Breast epithelium (tissue), 3 donors: ENCODE data around the gene ARHGEF28.

Experiments used
- POLR2A ChIP-seq: fragments of 450-650 bp; IDR thresholded peaks from one replicate; pipeline ENCODE4 v1.6.1; 2016; ENCODE audit warnings: antibody characterized with exemption, mild to moderate bottlenecking, moderate library complexity
- TF ChIP-seq, protein P1 (sequence below), 3 donors: fragments of 450-650 bp; IDR thresholded peaks; one replicate each; pipeline ENCODE4 v1.5.1; 2016 to 2017; ENCODE audit warnings: antibody characterized with exemption in 3 of 3, mild to moderate bottlenecking in 3 of 3, moderate library complexity in 3 of 3

DNA sequence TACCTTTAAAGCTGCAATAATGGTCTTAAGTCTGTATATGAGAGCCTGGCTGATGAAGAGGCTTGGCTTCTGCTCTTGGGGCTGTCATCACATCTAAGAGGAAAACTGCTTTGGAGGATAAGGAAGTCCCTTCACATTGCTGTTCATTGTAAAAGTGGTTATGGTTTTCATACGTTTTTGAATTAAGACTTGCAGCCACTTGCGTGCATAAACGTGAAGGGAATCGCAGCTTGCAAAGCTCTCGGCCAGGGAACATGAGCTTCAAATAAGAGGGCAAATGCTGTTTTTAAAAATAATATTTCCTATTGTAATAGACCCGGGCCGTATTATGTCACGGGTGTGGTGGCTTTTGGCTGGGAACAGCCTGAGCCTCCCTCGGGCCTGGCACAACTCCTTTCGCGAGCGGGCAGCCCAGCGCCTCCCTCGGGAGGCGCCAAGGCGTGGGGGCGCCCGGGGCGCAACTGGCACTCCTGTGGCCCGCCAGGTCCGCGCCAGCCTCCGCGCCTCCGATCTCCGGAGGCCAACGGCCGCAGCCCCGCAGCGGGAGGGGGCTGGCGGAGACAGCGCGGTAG lies 538 bp upstream of the ARHGEF28 start:
- TF ChIP-seq, protein P1, sequence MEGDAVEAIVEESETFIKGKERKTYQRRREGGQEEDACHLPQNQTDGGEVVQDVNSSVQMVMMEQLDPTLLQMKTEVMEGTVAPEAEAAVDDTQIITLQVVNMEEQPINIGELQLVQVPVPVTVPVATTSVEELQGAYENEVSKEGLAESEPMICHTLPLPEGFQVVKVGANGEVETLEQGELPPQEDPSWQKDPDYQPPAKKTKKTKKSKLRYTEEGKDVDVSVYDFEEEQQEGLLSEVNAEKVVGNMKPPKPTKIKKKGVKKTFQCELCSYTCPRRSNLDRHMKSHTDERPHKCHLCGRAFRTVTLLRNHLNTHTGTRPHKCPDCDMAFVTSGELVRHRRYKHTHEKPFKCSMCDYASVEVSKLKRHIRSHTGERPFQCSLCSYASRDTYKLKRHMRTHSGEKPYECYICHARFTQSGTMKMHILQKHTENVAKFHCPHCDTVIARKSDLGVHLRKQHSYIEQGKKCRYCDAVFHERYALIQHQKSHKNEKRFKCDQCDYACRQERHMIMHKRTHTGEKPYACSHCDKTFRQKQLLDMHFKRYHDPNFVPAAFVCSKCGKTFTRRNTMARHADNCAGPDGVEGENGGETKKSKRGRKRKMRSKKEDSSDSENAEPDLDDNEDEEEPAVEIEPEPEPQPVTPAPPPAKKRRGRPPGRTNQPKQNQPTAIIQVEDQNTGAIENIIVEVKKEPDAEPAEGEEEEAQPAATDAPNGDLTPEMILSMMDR (IDR thresholded peaks at IDR 0.05): no peak
- no peak for TF ChIP-seq POLR2A
